Central memory CD8-positive, alpha-beta T cell (primary cell): Measurements from ENCODE around the gene GRIK5.

Experiments used
- ATAC-seq: fragments of 150-1000 bp; cut with Tn5 transposase; replicated peaks from 2 replicates; pipeline ENCODE4 v1.10.0; 2022; ENCODE audit warnings: mild to moderate bottlenecking, moderate FRiP score, moderate number of reproducible peaks; ENCODE audit not compliant: poor library complexity, severe bottlenecking; ENCODE audit errors: extremely low read depth
- DNase-seq, 2 donors: peaks; one replicate each; pipeline ENCODE4 v3.0.0; 2021; ENCODE audit warnings: low spot score in 2 of 2
- H3K27ac Mint-ChIP-seq: one replicate; pipeline ENCODE4 v1.8.0; 2022; ENCODE audit warnings: low read depth, mild to moderate bottlenecking, moderate library complexity, mixed read lengths
- H3K27me3 Mint-ChIP-seq: one replicate; pipeline ENCODE4 v1.8.0; 2022; ENCODE audit warnings: mixed read lengths
- H3K36me3 Mint-ChIP-seq: one replicate; pipeline ENCODE4 v1.8.0; 2022; ENCODE audit warnings: mild to moderate bottlenecking, moderate library complexity, mixed read lengths; ENCODE audit not compliant: insufficient read depth
- H3K4me1 Mint-ChIP-seq: one replicate; pipeline ENCODE4 v1.8.0; 2022; ENCODE audit warnings: mixed read lengths
- H3K4me3 Mint-ChIP-seq: one replicate; pipeline ENCODE4 v1.8.0; 2022; ENCODE audit warnings: mild to moderate bottlenecking, moderate library complexity, mixed read lengths
- H3K9me3 Mint-ChIP-seq: one replicate; pipeline ENCODE4 v1.8.0; 2022; ENCODE audit warnings: mixed read lengths

The GRIK5 gene

DNA sequence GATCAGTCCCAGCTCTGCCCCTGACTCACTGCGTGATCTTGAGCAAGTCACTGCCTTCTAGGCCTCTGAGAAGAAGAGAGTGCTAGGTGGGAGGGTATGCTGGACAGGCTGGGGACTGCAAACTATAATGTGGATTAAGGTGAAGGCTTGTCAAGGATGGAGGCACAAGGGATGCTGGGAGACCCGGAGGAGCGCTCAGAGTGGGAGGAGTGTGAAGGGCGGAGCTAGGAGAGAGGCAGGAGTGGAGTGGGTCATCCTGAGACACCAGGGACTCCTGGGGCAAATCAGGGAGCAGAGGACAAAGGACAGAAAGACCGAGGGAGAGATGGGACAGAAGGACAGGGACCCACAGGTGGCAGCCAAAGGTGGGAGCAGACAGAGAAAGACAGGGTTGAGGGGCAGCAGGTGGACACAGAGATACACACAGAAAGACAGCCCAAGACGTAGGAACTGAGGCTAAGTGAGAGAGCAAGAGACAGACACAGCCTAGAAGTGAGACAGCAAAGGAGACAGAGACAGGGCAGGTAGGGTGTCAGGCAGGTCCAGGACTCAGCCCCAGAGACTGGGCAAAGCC lies 2.6 kb downstream of the GRIK5 start:
- H3K27ac Mint-ChIP-seq, result no peak overlapping the region
- no peak overlapping the region for H3K4me3 Mint-ChIP-seq
- H3K4me1 Mint-ChIP-seq, result no peaks in the 10 kb centered on the region

DNA sequence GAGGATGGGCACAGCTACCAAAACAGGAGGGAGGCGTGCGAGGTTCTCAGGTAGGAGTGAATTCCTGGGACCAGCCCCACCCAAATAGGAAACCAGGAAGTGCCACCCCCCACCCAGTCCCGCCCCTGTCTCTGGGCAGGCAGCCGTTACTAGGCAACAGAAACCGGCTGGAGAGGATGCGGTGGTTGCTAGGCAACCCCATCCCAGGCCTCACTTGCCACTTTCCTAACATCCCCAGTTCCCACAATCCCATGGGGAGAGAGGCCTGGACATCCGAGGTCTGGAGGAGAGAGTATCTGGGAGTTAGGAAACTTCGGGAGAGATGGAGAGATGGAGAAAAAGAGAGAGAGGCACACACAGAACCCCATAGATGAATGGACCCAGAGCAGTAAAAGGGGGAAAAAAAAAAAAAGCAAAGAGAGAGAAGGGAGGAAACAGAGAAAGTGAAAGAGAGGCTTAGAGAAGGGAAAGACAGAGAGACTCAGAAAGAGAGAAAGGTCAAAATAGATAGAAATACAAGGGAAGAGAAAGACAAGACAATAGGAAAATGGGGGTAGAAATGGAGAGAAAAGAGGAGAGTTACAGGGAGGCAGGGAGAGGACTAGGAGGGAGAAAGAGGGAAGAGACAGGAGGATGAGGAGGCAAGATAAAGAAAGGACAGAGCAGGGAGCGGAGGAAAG lies 3.8 kb downstream of the GRIK5 start:
- Mint-ChIP-seq H3K27ac (no peak overlapping the region), H3K4me1 (no peaks in the 10 kb centered on the region), H3K4me3 (no peak overlapping the region), H3K9me3 (no peaks in the 10 kb centered on the region), H3K36me3 (no peaks in the 10 kb centered on the region), H3K27me3 (peaks cover 22% of the 10 kb centered on the region)
- DNase-seq, result no peak
- no peak for ATAC-seq

More for the DNA sequence above, 2.6 kb downstream of the GRIK5 start:
- ATAC-seq (no peak), DNase-seq (no peak)
- Mint-ChIP-seq H3K27me3 (peaks cover 11% of the 10 kb centered on the region), H3K36me3 (no peaks in the 10 kb centered on the region), H3K9me3 (no peaks in the 10 kb centered on the region)

DNA sequence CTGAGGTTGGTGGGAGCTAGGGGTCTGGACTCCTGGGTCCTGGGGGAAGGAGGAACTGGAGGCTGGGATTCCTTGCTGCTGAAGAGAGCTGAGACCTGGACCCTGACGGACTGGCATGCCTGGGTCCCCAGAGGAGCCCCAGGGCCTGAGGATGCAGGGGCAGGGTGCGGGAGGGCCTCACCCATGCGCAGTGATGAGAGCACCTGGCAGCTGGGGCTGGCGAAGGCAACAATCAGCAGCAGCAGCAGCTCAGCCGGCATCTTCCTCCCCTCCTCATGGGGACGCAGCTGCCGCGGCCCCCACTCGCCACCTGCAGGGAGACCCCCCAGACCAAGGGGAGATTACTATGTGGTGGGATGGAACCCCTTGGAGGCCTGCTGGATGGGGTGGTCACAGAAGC lies 4.5 kb downstream of the GRIK5 start:
- Mint-ChIP-seq H3K4me1 (no peaks in the 10 kb centered on the region), H3K27ac (no peak overlapping the region), H3K9me3 (no peaks in the 10 kb centered on the region), H3K27me3 (peaks cover 22% of the 10 kb centered on the region), H3K4me3 (no peak overlapping the region), H3K36me3 (no peaks in the 10 kb centered on the region)
- no peak for ATAC-seq
- DNase-seq, result no peak

DNA sequence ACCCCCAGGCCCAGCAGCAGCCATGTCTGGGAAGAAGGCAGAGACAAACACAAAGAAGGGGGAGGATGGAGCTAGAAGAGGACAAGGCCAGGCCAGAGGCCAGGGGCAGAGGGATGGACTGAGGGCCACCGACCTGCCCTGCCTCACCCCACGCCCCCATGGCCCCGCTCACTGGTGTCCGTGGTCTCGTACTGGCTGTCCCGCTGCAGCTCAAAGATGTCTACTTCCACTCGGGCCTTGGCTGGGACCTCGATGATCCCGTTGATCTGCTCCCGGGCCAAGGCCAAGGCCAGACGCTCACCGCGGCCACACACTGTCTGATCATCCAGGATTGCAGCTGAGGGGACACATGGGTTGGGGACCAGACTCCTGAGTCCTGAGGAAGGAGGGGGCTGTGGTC lies 5.0 kb downstream of the GRIK5 start:
- H3K27me3 Mint-ChIP-seq, result peaks cover 25% of the 10 kb centered on the region
- no peaks in the 10 kb centered on the region for H3K9me3 Mint-ChIP-seq
- no peak overlapping the region for H3K27ac Mint-ChIP-seq
- DNase-seq (no peak), ATAC-seq (no peak)
- no peaks in the 10 kb centered on the region for H3K36me3 Mint-ChIP-seq
- H3K4me1 Mint-ChIP-seq, result no peaks in the 10 kb centered on the region
- H3K4me3 Mint-ChIP-seq, result no peak overlapping the region

DNA sequence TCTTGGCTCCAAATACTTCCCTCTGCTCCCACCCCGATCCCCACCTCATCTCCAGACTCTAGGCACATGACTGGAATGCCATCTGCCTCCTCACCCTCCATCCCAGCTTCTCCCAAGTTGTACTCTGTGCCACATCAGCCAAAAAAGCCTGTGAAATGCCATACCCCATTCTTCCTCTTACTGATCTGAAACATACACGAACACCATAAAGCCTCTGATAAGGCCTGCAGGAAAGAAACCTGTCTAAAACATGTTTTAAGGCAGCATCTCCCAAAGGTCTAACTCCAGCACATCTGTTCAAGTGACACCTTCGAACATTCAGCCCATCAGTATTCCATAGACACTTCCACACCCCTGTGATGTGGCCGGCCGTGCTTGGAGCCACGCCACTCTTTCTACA lies 5.6 kb downstream of the GRIK5 start:
- no peak for ATAC-seq
- no peak overlapping the region for H3K27ac Mint-ChIP-seq
- no peaks in the 10 kb centered on the region for H3K4me1 Mint-ChIP-seq
- DNase-seq, result no peak
- H3K9me3 Mint-ChIP-seq, result no peaks in the 10 kb centered on the region
- H3K36me3 Mint-ChIP-seq, result no peaks in the 10 kb centered on the region
- peaks cover 31% of the 10 kb centered on the region for H3K27me3 Mint-ChIP-seq
- no peak overlapping the region for H3K4me3 Mint-ChIP-seq

DNA sequence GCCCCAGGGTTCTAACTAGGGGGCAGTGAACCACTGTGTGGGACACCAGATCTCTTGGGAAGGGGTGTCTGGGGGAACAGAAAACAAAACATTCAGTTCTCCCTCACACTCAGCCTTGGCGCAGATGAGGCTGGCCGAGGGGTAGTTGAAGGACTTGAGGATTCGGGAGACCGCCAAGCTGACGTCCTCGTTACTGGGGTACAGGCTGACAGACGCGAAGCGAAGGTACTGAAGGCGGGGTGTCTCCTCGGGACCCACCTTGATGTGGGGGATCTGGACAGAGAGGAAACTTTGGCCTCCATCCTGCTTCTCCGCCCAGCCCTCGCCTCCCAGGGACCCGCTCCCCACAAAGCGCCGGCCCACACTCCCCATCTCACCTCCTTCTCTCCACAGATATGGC lies 7.6 kb downstream of the GRIK5 start:
- Mint-ChIP-seq H3K4me3 (no peak overlapping the region), H3K4me1 (no peaks in the 10 kb centered on the region), H3K9me3 (no peaks in the 10 kb centered on the region), H3K27me3 (peaks cover 31% of the 10 kb centered on the region), H3K36me3 (no peaks in the 10 kb centered on the region), H3K27ac (no peak overlapping the region)
- no peak for ATAC-seq
- DNase-seq, result no peak

DNA sequence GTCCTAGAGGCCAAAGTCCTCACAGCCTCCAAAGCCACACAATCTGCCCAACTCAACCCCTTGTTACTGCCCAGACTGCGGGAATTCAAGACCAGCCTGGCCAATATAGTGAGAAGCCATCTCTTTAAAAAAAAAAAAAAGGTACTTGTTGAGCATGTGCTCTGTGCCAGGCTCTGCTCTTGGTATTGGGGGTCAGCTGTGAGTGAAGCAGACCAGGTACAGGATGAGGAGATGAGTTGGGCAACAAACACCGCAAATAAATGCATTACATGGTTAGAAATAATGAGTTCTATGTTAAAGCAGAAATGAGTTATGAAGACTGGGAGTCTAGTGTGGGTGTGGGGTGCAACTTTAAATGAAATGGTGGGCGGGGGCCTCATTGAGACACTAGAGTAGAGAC lies 9.9 kb downstream of the GRIK5 start:
- ATAC-seq (no peak), DNase-seq (no peak)
- Mint-ChIP-seq H3K9me3 (no peaks in the 10 kb centered on the region), H3K36me3 (no peaks in the 10 kb centered on the region), H3K27me3 (peaks cover 31% of the 10 kb centered on the region), H3K4me1 (no peaks in the 10 kb centered on the region), H3K27ac (no peak overlapping the region), H3K4me3 (no peak overlapping the region)

DNA sequence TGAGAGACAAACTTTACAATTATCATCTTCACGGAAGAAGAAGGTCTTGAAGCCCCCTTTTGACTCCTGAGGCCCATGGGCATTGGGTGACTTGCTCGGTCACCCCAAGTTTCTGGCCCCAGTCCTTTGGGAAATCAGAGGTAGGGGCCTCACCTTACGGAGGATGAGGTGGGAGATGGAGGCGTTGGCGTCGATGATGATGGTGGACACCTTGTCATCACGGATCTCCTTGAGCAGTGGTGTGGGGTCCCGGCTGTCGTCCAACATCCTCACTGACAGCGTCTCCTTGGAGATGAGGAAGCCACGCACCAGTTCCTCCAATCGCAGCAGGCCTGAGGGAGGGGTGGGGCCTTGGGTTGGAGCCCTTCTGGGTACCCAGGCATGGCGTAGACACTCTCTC lies 10.8 kb downstream of the GRIK5 start:
- no peak for DNase-seq
- no peak for ATAC-seq
- Mint-ChIP-seq H3K9me3 (no peaks in the 10 kb centered on the region), H3K27me3 (peaks cover 24% of the 10 kb centered on the region), H3K36me3 (no peaks in the 10 kb centered on the region), H3K4me1 (no peaks in the 10 kb centered on the region), H3K27ac (no peak overlapping the region), H3K4me3 (no peak overlapping the region)

DNA sequence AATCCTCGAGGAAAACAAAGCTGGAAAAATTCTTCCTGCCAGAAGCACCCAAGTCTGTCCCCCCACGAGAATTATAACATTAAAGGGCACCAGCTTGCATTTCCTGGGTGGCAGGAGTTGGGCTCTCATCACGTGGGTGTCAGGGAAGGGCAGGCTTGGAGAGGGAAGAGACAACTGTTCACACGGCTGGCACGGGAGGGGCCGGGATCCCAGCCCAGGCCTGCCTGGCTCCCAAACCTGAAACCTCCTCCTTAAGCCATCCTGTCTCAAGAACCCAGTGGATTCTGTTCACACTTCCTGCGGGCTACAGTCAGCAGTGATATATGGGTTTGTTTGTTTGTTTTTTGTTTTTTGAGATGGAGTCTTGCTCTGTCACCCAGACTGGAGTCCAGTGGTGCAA lies 12.2 kb downstream of the GRIK5 start:
- Mint-ChIP-seq H3K4me1 (no peaks in the 10 kb centered on the region), H3K36me3 (no peaks in the 10 kb centered on the region), H3K27ac (no peak overlapping the region), H3K4me3 (no peak overlapping the region), H3K9me3 (no peaks in the 10 kb centered on the region), H3K27me3 (peaks cover 20% of the 10 kb centered on the region)
- ATAC-seq (no peak), DNase-seq (no peak)

DNA sequence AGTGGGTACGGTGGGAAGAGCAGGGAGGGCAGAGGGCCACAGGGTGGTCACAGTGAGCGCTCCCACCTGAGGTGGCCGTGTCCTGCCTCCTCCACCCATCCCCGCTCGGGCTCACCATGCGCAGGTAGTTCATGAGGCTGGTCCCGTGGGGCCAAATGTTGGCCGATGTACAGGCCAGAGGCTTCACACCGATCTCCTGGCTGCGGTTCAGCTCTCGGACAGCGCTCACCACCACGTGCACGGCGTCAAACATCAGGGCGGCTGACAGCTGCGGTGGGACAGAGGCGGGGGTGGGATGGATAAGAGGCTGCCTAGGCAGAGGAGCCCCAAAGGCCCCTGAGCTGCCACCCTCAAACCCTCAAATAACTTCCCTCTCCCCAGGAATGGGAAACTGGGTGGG lies 15.8 kb downstream of the GRIK5 start:
- Mint-ChIP-seq H3K36me3 (no peaks in the 10 kb centered on the region), H3K4me1 (peaks cover 4% of the 10 kb centered on the region), H3K9me3 (no peaks in the 10 kb centered on the region), H3K4me3 (no peak overlapping the region), H3K27me3 (no peaks in the 10 kb centered on the region), H3K27ac (no peak overlapping the region)
- no peak for DNase-seq
- ATAC-seq, result no peak

DNA sequence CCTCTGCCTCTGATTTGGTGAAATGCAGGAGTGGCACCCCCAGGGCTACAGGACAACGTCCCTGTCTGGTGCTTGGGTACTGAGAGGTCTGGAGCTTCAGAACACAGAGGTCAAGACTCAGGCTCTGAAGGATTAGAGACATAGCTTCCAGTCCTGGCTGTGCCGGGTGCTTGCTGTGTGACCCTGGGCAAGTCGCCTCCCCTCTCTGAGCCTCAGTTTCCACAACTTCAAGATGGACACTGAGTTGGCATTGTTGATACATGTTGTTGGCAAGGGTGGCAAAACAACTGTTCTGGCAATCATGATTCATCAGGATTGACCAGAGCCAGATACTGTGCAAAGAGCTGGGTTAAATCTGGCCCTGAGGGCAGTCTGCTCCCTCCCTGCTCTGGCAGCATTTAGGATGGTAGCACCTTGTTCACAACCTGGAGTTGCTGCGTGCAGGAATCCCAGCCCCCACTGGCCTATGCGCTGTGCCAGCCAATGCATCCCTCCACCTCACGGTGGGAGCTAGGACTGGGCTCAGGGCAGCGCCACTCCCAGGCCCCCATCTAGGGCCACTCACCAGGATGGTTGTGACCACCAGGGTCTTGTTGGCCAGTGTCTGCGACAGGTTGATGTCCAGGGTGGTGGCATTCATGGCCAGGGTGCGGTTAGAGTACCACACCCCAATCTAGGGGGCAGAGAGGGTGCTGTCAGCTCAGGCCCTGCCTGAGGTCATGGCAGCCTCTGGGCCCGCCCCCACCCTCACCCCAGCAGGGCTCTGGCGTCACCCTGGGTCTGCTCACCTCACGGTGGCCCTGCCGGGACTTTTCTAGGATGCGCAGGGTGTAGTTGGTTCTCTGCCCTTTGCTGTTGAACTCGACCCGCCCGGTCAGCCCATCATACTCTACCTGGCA lies 16.7 kb downstream of the GRIK5 start:
- no peaks in the 10 kb centered on the region for H3K27me3 Mint-ChIP-seq
- H3K9me3 Mint-ChIP-seq, result no peaks in the 10 kb centered on the region
- H3K4me1 Mint-ChIP-seq, result peaks cover 8% of the 10 kb centered on the region
- no peak overlapping the region for H3K4me3 Mint-ChIP-seq
- no peak for ATAC-seq
- no peak for DNase-seq
- no peak overlapping the region for H3K27ac Mint-ChIP-seq
- H3K36me3 Mint-ChIP-seq, result no peaks in the 10 kb centered on the region

DNA sequence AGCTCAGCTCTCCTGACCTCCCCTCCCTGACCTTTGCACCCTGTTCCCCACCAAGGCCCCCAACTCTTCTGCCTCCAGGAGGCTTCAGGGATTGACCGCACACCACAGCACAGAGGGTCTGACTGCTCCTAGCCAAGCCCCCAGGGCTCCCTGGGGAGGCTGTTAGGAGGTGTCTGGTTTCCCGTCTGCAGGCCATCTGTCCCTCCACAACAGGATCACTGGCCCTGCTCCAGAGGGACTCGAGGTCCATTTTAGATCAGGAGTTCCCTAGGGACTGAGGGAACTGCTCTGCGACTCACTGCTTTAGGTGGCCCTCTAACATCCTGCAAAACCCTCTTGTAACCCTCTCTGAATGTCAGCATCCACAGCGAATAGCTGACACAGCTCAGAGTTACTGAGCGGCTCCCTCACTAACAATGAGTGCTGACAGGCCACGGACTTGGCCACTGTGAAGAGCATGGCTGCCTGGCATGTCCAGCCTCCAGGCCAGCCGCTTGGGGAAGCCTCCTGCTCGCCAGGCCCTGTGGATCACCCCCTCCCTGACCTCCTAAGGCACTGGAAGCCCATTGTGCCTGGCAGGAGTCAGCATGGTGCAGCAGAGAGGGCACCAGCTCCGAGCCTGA lies 17.7 kb downstream of the GRIK5 start:
- no peak for ATAC-seq
- Mint-ChIP-seq H3K27ac (no peak overlapping the region), H3K4me1 (peaks cover 8% of the 10 kb centered on the region), H3K36me3 (no peaks in the 10 kb centered on the region), H3K4me3 (no peak overlapping the region), H3K27me3 (no peaks in the 10 kb centered on the region), H3K9me3 (no peaks in the 10 kb centered on the region)
- no peak for DNase-seq
